ENCODE measurements around the gene LRRTM3. TPM values are rescaled to one million over a fixed set of nuclear protein-coding genes. Genes with fewer than 3 reads are reported as not detected.

Gene LRRTM3
- polyA plus RNA-seq, 1 experiment = not detected

GRCh38 chr10:66916030-66916429, 9.8 kb upstream of the LRRTM3 start:
- no peak for DNase-seq (ENCODE audit: low read depth)
- Histone ChIP-seq H3K36me3 (ENCODE audit: control insufficient read depth, insufficient read depth, low read length) (no peaks in the 10 kb centered on the region), H3K27me3 (ENCODE audit: control insufficient read depth, insufficient read depth, low read length) (no peaks in the 10 kb centered on the region), H3K4me3 (ENCODE audit: low read depth, low read length) (no peak overlapping the region)
- TF ChIP-seq, protein P1, sequence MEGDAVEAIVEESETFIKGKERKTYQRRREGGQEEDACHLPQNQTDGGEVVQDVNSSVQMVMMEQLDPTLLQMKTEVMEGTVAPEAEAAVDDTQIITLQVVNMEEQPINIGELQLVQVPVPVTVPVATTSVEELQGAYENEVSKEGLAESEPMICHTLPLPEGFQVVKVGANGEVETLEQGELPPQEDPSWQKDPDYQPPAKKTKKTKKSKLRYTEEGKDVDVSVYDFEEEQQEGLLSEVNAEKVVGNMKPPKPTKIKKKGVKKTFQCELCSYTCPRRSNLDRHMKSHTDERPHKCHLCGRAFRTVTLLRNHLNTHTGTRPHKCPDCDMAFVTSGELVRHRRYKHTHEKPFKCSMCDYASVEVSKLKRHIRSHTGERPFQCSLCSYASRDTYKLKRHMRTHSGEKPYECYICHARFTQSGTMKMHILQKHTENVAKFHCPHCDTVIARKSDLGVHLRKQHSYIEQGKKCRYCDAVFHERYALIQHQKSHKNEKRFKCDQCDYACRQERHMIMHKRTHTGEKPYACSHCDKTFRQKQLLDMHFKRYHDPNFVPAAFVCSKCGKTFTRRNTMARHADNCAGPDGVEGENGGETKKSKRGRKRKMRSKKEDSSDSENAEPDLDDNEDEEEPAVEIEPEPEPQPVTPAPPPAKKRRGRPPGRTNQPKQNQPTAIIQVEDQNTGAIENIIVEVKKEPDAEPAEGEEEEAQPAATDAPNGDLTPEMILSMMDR (IDR thresholded peaks at IDR 0.05; ENCODE audit: insufficient read depth, low read depth, low read length) = no peak
- CTCF ChIA-PET = interaction anchor here (1.1 to 1.2 kb wide), 2 partner anchors 9 to 10 kb away, joined by 3 to 4 read pairs; partner anchors contain the start of gene LRRTM3
- POLR2A ChIA-PET = no interaction called here

GRCh38 chr10:66917104-66917503, 8.7 kb upstream of the LRRTM3 start:
- Histone ChIP-seq H3K27me3 (ENCODE audit: control insufficient read depth, insufficient read depth, low read length) (no peaks in the 10 kb centered on the region), H3K4me3 (ENCODE audit: low read depth, low read length) (no peak overlapping the region), H3K36me3 (ENCODE audit: control insufficient read depth, insufficient read depth, low read length) (no peaks in the 10 kb centered on the region)
- no peak for DNase-seq (ENCODE audit: low read depth)
- POLR2A ChIA-PET = no interaction called here
- TF ChIP-seq, protein P1 (IDR thresholded peaks at IDR 0.05; ENCODE audit: insufficient read depth, low read depth, low read length) = no peak
- CTCF ChIA-PET = interaction anchor here (1.1 kb wide), 1 partner anchor 9 kb away, joined by 4 read pairs; the partner anchor contains the start of gene LRRTM3

DNA sequence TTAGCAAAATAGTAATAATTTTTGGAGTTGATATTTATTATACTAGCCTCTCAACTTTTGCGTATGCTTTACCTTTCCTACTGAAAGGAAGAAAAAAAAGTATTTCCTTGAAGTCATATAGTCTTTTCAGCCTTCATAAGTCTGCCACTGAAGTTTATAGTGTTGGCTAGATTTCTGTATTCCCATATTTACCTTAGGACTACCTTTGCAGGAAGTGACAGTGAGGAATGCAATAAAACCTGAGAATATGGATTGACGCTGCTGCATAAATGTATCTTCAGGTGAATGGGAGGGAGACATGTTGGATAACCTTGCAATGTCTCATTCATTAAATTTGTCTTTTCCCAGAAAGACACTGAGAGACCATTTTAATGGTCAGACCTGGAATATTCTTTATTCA, 6.6 kb upstream of the LRRTM3 start:
- POLR2A ChIA-PET = no interaction called here
- no peak for DNase-seq (ENCODE audit: low read depth)
- no peaks in the 10 kb centered on the region for H3K27me3 ChIP-seq (ENCODE audit: control insufficient read depth, insufficient read depth, low read length)
- TF ChIP-seq, protein P1 (IDR thresholded peaks at IDR 0.05; ENCODE audit: insufficient read depth, low read depth, low read length) = no peak
- CTCF ChIA-PET = no interaction called here
- H3K36me3 ChIP-seq (ENCODE audit: control insufficient read depth, insufficient read depth, low read length) = no peaks in the 10 kb centered on the region
- H3K4me3 ChIP-seq (ENCODE audit: low read depth, low read length) = no peak overlapping the region

- no peak for DNase-seq (ENCODE audit: low read depth)
- H3K27me3 ChIP-seq (ENCODE audit: control insufficient read depth, insufficient read depth, low read length) = peaks cover 8% of the 10 kb centered on the region; the same call in 1 of the 2 replicates
- CTCF ChIA-PET = interaction anchor here (0.6 to 1.3 kb wide), 4 partner anchors 8 to 855 kb away, joined by 3 to 4 read pairs (median 4); no protein-coding TSS in a partner anchor
These were observed 1.0 kb upstream of the LRRTM3 start for GRCh38 chr10:66924674-66925345.

DNA sequence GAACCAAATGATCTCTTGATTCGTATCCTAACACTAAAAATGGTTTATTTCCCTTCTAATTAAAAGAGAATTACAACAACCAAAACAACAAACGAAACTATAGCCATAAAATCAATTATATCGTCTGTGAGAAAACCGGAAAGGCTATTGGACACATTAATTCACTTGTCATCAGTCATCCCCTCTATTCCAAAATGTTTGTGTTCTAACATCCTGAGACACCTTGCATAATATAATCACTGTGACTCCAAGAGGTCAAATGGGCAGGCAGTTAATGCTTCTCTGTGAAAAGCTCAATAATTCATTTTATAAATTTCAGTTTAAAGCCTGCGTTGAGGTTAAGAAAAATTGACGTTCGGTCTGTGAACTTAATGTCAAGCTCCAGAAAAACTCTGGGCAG, 463 bp upstream of the LRRTM3 start:
- Histone ChIP-seq H3K36me3 (ENCODE audit: control insufficient read depth, insufficient read depth, low read length) (no peaks in the 10 kb centered on the region), H3K4me3 (ENCODE audit: low read depth, low read length) (no peak overlapping the region), H3K27me3 (ENCODE audit: control insufficient read depth, insufficient read depth, low read length) (peaks cover 8% of the 10 kb centered on the region; the same call in 1 of the 2 replicates)
- POLR2A ChIA-PET = no interaction called here
- CTCF ChIA-PET = interaction anchor here (0.6 to 1.3 kb wide), 4 partner anchors 9 to 855 kb away, joined by 3 to 5 read pairs (median 4); no protein-coding TSS in a partner anchor
- no peak for DNase-seq (ENCODE audit: low read depth)
- TF ChIP-seq, protein P1 (IDR thresholded peaks at IDR 0.05; ENCODE audit: insufficient read depth, low read depth, low read length) = no peak

More at GRCh38 chr10:66924674-66925345, 1.0 kb upstream of the LRRTM3 start:
- no peaks in the 10 kb centered on the region for H3K36me3 ChIP-seq (ENCODE audit: control insufficient read depth, insufficient read depth, low read length)
- TF ChIP-seq, protein P1 (IDR thresholded peaks at IDR 0.05; ENCODE audit: insufficient read depth, low read depth, low read length) = no peak
- POLR2A ChIA-PET = no interaction called here
- no peak overlapping the region for H3K4me3 ChIP-seq (ENCODE audit: low read depth, low read length)

All from BJ (cell line).